Measurements from ENCODE around the gene DMAC1. TPM values are rescaled to one million over a fixed set of nuclear protein-coding genes. Genes with fewer than 3 reads are reported as not detected.

The DMAC1 gene
- total RNA-seq = 8.5 and 9.8 TPM in 2 replicates

GRCh38 chr9:7799234-7799943, at the start of gene DMAC1:
DMAC1 (minus strand) TSS chr9:7799778; CDS start chr9:7799734, 44 bp downstream.

